Measurements from ENCODE around the gene SLC22A23.
A peak's percentile ranks its signal among the peaks of the same experiment; 100 is the strongest.

The SLC22A23 gene

GRCh38 chr6:3333263-3333662 is 123.6 kb downstream of the SLC22A23 start:
- H3K27me3 Mint-ChIP-seq (ENCODE audit: low read depth, poor library complexity): peaks cover 1% of the 10 kb centered on the region
- no peaks in the 10 kb centered on the region for H3K9me3 Mint-ChIP-seq
- H3K36me3 Mint-ChIP-seq (ENCODE audit: low read depth): no peaks in the 10 kb centered on the region
- no peak for DNase-seq
- H3K4me3 Mint-ChIP-seq: no peak overlapping the region
- peaks cover 80% of the 10 kb centered on the region for H3K4me1 Mint-ChIP-seq
- TF ChIP-seq CTCF (IDR thresholded peaks at IDR 0.05): no peak
- peak overlapping the region; percentile 40 for H3K27ac Mint-ChIP-seq

- TF ChIP-seq CTCF (IDR thresholded peaks at IDR 0.05): no peak
- H3K9me3 Mint-ChIP-seq: no peaks in the 10 kb centered on the region
- H3K36me3 Mint-ChIP-seq (ENCODE audit: low read depth): no peaks in the 10 kb centered on the region
- peaks cover 4% of the 10 kb centered on the region for H3K27me3 Mint-ChIP-seq (ENCODE audit: low read depth, poor library complexity)
- no peak overlapping the region for H3K4me3 Mint-ChIP-seq
- H3K4me1 Mint-ChIP-seq: peaks cover 72% of the 10 kb centered on the region
- no peak for DNase-seq
- no peak overlapping the region for H3K27ac Mint-ChIP-seq
These were observed 124.9 kb downstream of the SLC22A23 start for GRCh38 chr6:3331971-3332370.

- H3K27ac Mint-ChIP-seq: no peak overlapping the region
- no peak for DNase-seq
- H3K27me3 Mint-ChIP-seq (ENCODE audit: low read depth, poor library complexity): peaks cover 8% of the 10 kb centered on the region
These were observed 125.4 kb downstream of the SLC22A23 start for GRCh38 chr6:3331494-3331893.

GRCh38 chr6:3330199-3330598 is 126.7 kb downstream of the SLC22A23 start:
- no peak for DNase-seq
- Mint-ChIP-seq H3K4me3 (no peak overlapping the region), H3K27me3 (ENCODE audit: low read depth, poor library complexity) (peaks cover 8% of the 10 kb centered on the region), H3K9me3 (no peaks in the 10 kb centered on the region), H3K27ac (no peak overlapping the region), H3K4me1 (peaks cover 63% of the 10 kb centered on the region), H3K36me3 (ENCODE audit: low read depth) (no peaks in the 10 kb centered on the region)
- no peak for TF ChIP-seq CTCF (IDR thresholded peaks at IDR 0.05)

More at GRCh38 chr6:3331494-3331893, 125.4 kb downstream of the SLC22A23 start:
- no peak for TF ChIP-seq CTCF (IDR thresholded peaks at IDR 0.05)
- Mint-ChIP-seq H3K9me3 (no peaks in the 10 kb centered on the region), H3K4me1 (peaks cover 67% of the 10 kb centered on the region), H3K36me3 (ENCODE audit: low read depth) (no peaks in the 10 kb centered on the region), H3K4me3 (no peak overlapping the region)

GRCh38 chr6:3329393-3330051 is 127.3 kb downstream of the SLC22A23 start:
- Mint-ChIP-seq H3K27me3 (ENCODE audit: low read depth, poor library complexity) (peaks cover 8% of the 10 kb centered on the region), H3K4me3 (no peak overlapping the region), H3K4me1 (peaks cover 63% of the 10 kb centered on the region), H3K36me3 (ENCODE audit: low read depth) (no peaks in the 10 kb centered on the region), H3K27ac (no peak overlapping the region), H3K9me3 (no peaks in the 10 kb centered on the region)
- no peak for DNase-seq
- TF ChIP-seq CTCF (IDR thresholded peaks at IDR 0.05): no peak

GRCh38 chr6:3328796-3329195 is 128.1 kb downstream of the SLC22A23 start:
- Mint-ChIP-seq H3K27ac (no peak overlapping the region), H3K36me3 (ENCODE audit: low read depth) (no peaks in the 10 kb centered on the region), H3K27me3 (ENCODE audit: low read depth, poor library complexity) (peaks cover 8% of the 10 kb centered on the region), H3K4me3 (no peak overlapping the region), H3K9me3 (no peaks in the 10 kb centered on the region), H3K4me1 (peaks cover 63% of the 10 kb centered on the region)
- DNase-seq: no peak
- no peak for TF ChIP-seq CTCF (IDR thresholded peaks at IDR 0.05)
